Lung (tissue), 12 donors: ENCODE data around the gene GPR37L1. TPM values are rescaled to one million over a fixed set of nuclear protein-coding genes. Genes with fewer than 3 reads are reported as not detected.
A peak's percentile ranks its signal among the peaks of the same experiment; 100 is the strongest.

ENCODE experiments used
- ATAC-seq: fragments of 200-7000 bp; cut with Tn5 transposase; one replicate; pipeline ENCODE4 v1.9.1; 2020; ENCODE audit warnings: moderate number of reproducible peaks; ENCODE audit not compliant: insufficient read depth, low FRiP score
- DNase-seq, 3 donors: peaks; one replicate each; pipeline ENCODE4 v3.0.0-alpha.2; 2013 to 2017
- H3K27ac ChIP-seq, 2 donors: one replicate each; pipeline ENCODE4 v1.5.1; 2013; ENCODE audit warnings: mild to moderate bottlenecking in 2 of 2, moderate library complexity in 2 of 2, control low read depth in 1 of 2, inconsistent platforms in 1 of 2, low read depth in 1 of 2, low read length in 1 of 2
- H3K27me3 ChIP-seq, 3 donors: one replicate each; pipeline ENCODE4 v1.5.1; 2013; ENCODE audit warnings: low read length in 2 of 3; ENCODE audit not compliant: control insufficient read depth in 3 of 3, insufficient read depth in 3 of 3
- H3K36me3 ChIP-seq, 4 donors: one replicate each; pipeline ENCODE4 v1.5.1; 2013; ENCODE audit warnings: low read length in 4 of 4, mild to moderate bottlenecking in 1 of 4, moderate library complexity in 1 of 4; ENCODE audit not compliant: control insufficient read depth in 4 of 4, insufficient read depth in 4 of 4
- H3K4me1 ChIP-seq, 5 donors: one replicate each; pipeline ENCODE4 v1.5.1; 2013; ENCODE audit warnings: low read length in 5 of 5, mild to moderate bottlenecking in 2 of 5, moderate library complexity in 1 of 5; ENCODE audit not compliant: control insufficient read depth in 5 of 5, insufficient read depth in 5 of 5
- H3K4me3 ChIP-seq: one replicate; pipeline ENCODE4 v1.5.1; 2013; ENCODE audit warnings: mild to moderate bottlenecking, control low read depth, moderate library complexity
- H3K9ac ChIP-seq, 2 donors: one replicate each; pipeline ENCODE4 v1.5.1; 2013; ENCODE audit warnings: low read length in 2 of 2, control low read depth in 1 of 2; ENCODE audit not compliant: insufficient read depth in 1 of 2
- H3K9me3 ChIP-seq, 4 donors: one replicate each; pipeline ENCODE4 v1.5.1; 2013; ENCODE audit warnings: low read length in 3 of 4, mild to moderate bottlenecking in 1 of 4, moderate library complexity in 1 of 4; ENCODE audit not compliant: control insufficient read depth in 4 of 4, insufficient read depth in 3 of 4
- CTCF ChIP-seq: IDR thresholded peaks from 2 replicates; pipeline ENCODE4 v1.5.1; 2012; ENCODE audit warnings: mild to moderate bottlenecking; ENCODE audit errors: control extremely low read depth, extremely low read depth
- WGBS, 2 donors: extraction: QIAGEN DNeasy Blood & Tissue Kit; methylation state at CpG; one replicate each; pipeline ENCODE4 v1.1.7; 2013; 5-methylcytosine and 5-hydroxymethylcytosine counted together
- polyA plus RNA-seq, 2 donors: library from polyadenylated mRNA; stranded (reverse); fragments of 200-250 nt; gene quantifications; one replicate each; pipeline ENCODE4 v1.2.1, GENCODE V29; 2013
- total RNA-seq, 2 donors: library from RNA; depleted of rRNA in 1 of 2; stranded (reverse); fragments of >200 nt in 1 of 2; gene quantifications; one replicate each; pipeline ENCODE4 v1.2.1, GENCODE V29; 2014 to 2021
- donor health status: control.
- donor health status: control.
- donor health status: Bipolar disorder and iron deficiency.
- donor health status: healthy.
- donor health status: DM: yes; HTN: yes; CAD: no.

The GPR37L1 gene
- total and polyA plus RNA-seq, 4 donors: 0.04 to 0.09 (median 0.05) TPM; not detected in 1

DNA sequence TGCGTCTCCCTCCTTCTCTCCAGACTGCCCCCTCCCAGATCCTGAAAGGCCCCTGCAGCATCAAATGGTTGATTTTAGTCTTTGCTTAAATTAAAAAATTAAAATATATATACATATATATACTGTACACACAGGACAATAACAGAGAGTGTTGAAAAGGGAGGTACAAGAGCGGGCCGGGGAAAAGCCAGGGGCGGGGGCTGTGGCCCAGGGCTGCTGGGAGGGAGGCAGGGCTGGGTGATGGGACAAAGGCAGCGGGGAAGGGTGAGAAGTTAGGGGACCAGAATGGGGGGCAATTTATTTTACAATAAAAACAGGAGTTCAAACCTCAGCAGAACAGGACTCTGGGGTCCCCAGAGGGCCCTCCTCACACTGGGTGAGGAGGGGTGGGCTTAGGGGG, 11.3 kb downstream of the GPR37L1 start:
- Histone ChIP-seq H3K4me3 (no peak overlapping the region), H3K9ac (no peak overlapping the region), H3K36me3 (peaks cover 5 to 36% (median 12%) of the 10 kb centered on the region in 4 donors), H3K27ac (peak overlapping the region in 1 of 2 donors; percentile 66), H3K9me3 (no peaks in the 10 kb centered on the region), H3K4me1 (peaks cover 0 to 34% (median 14%) of the 10 kb centered on the region in 5 donors), H3K27me3 (no peaks in the 10 kb centered on the region)
- 90 to 95% methylated on average over 5 of the region's 5 CpGs for WGBS, 2 donors
- DNase-seq: no peak
- TF ChIP-seq CTCF: no peak
- no peak for ATAC-seq

GRCh38 chr1:202134645-202135172, 12.0 kb downstream of the GPR37L1 start:
- H3K4me1 ChIP-seq: peaks cover 0 to 31% (median 14%) of the 10 kb centered on the region in 5 donors
- no peak overlapping the region for H3K27ac ChIP-seq
- 83 to 92% methylated on average over 13 of the region's 13 CpGs for WGBS, 2 donors
- no peak for ATAC-seq
- H3K36me3 ChIP-seq: peaks cover 5 to 36% (median 12%) of the 10 kb centered on the region in 4 donors
- no peak overlapping the region for H3K4me3 ChIP-seq
- peak in 1 of 3 donors; percentile 42 for DNase-seq
- no peaks in the 10 kb centered on the region for H3K27me3 ChIP-seq
- no peak for TF ChIP-seq CTCF
- H3K9me3 ChIP-seq: no peaks in the 10 kb centered on the region
- no peak overlapping the region for H3K9ac ChIP-seq

GRCh38 chr1:202135221-202135721, 12.6 kb downstream of the GPR37L1 start:
- Histone ChIP-seq H3K27me3 (no peaks in the 10 kb centered on the region), H3K36me3 (peaks cover 5 to 36% (median 12%) of the 10 kb centered on the region in 4 donors), H3K9me3 (no peaks in the 10 kb centered on the region), H3K27ac (no peak overlapping the region), H3K4me1 (peaks cover 0 to 27% (median 14%) of the 10 kb centered on the region in 5 donors), H3K4me3 (no peak overlapping the region), H3K9ac (no peak overlapping the region)
- peak; percentile 60 to 79 (median 74) for DNase-seq
- ATAC-seq: peak; percentile 78
- peak; percentile 72 for TF ChIP-seq CTCF
- WGBS, 2 donors: 41 to 53% methylated on average over 15 of the region's 15 CpGs
